Measurements from ENCODE around the gene CDK14.

CDK14 gene

GRCh38 chr7:90749262-90749661, 153.1 kb downstream of the CDK14 start:
- Histone ChIP-seq H3K79me1 (ENCODE audit: low read length) (no peaks in the 10 kb centered on the region), H2AK5ac (ENCODE audit: low read length) (no peak overlapping the region), H2BK12ac (ENCODE audit: low read length) (no peak overlapping the region), H2BK120ac (ENCODE audit: insufficient read depth, low read length, poor library complexity) (no peak overlapping the region), H3K23ac (ENCODE audit: low read length) (no peak overlapping the region), H3K4ac (ENCODE audit: low read depth, low read length) (no peak overlapping the region), H3K4me3 (ENCODE audit: low read depth, low read length) (no peak overlapping the region), H3K36me3 (ENCODE audit: control insufficient read depth in 1 of 2, insufficient read depth in 2 of 2, low read length in 2 of 2) (no peaks in the 10 kb centered on the region), H3K9ac (ENCODE audit: low read length) (no peak overlapping the region), H3K79me2 (ENCODE audit: control insufficient read depth, insufficient read depth, low read length, poor library complexity) (no peaks in the 10 kb centered on the region), H2BK5ac (ENCODE audit: low read depth, low read length, poor library complexity) (no peak overlapping the region), H3K14ac (ENCODE audit: low read length) (no peak overlapping the region), H2AFZ (ENCODE audit: insufficient read depth, low read length, poor library complexity) (no peak overlapping the region), H3K27me3 (ENCODE audit: insufficient read depth, low read length) (no peaks in the 10 kb centered on the region), H3K9me3 (ENCODE audit: insufficient read depth, low read depth, low read length) (no peaks in the 10 kb centered on the region), H4K91ac (ENCODE audit: low read depth, low read length) (no peak overlapping the region), H3K4me2 (ENCODE audit: low read length) (no peak overlapping the region), H4K12ac (ENCODE audit: low read depth, low read length) (no peak overlapping the region), H4K8ac (ENCODE audit: low read depth, low read length) (no peak overlapping the region), H3K4me1 (ENCODE audit: control insufficient read depth in 1 of 2, insufficient read depth in 2 of 2, low read length in 2 of 2) (no peaks in the 10 kb centered on the region), H3K18ac (ENCODE audit: low read length) (no peak overlapping the region), H3K27ac (ENCODE audit: low read depth, low read length) (no peak overlapping the region)
- no peak for DNase-seq

GRCh38 chr7:90749774-90750173, 153.7 kb downstream of the CDK14 start:
- H2AK5ac ChIP-seq (ENCODE audit: low read length) = no peak overlapping the region
- H2AFZ ChIP-seq (ENCODE audit: insufficient read depth, low read length, poor library complexity) = no peak overlapping the region
- H2BK5ac ChIP-seq (ENCODE audit: low read depth, low read length, poor library complexity) = no peak overlapping the region
- no peak overlapping the region for H4K12ac ChIP-seq (ENCODE audit: low read depth, low read length)
- no peak overlapping the region for H3K4me3 ChIP-seq (ENCODE audit: low read depth, low read length)
- no peaks in the 10 kb centered on the region for H3K36me3 ChIP-seq (ENCODE audit: control insufficient read depth in 1 of 2, insufficient read depth in 2 of 2, low read length in 2 of 2)
- no peaks in the 10 kb centered on the region for H3K79me2 ChIP-seq (ENCODE audit: control insufficient read depth, insufficient read depth, low read length, poor library complexity)
- no peak overlapping the region for H4K91ac ChIP-seq (ENCODE audit: low read depth, low read length)
- H3K27me3 ChIP-seq (ENCODE audit: insufficient read depth, low read length) = no peaks in the 10 kb centered on the region
- no peak for DNase-seq
- H2BK12ac ChIP-seq (ENCODE audit: low read length) = no peak overlapping the region
- H3K79me1 ChIP-seq (ENCODE audit: low read length) = no peaks in the 10 kb centered on the region
- no peak overlapping the region for H2BK120ac ChIP-seq (ENCODE audit: insufficient read depth, low read length, poor library complexity)
- H3K27ac ChIP-seq (ENCODE audit: low read depth, low read length) = no peak overlapping the region
- H3K4me1 ChIP-seq (ENCODE audit: control insufficient read depth in 1 of 2, insufficient read depth in 2 of 2, low read length in 2 of 2) = no peaks in the 10 kb centered on the region
- no peaks in the 10 kb centered on the region for H3K9me3 ChIP-seq (ENCODE audit: insufficient read depth, low read depth, low read length)
- H3K23ac ChIP-seq (ENCODE audit: low read length) = no peak overlapping the region
- no peak overlapping the region for H3K9ac ChIP-seq (ENCODE audit: low read length)
- H3K18ac ChIP-seq (ENCODE audit: low read length) = no peak overlapping the region
- no CpG with 5 or more reads among the region's 1 CpG for WGBS (ENCODE audit: extremely low coverage, insufficient coverage, insufficient read length)
- H3K4ac ChIP-seq (ENCODE audit: low read depth, low read length) = no peak overlapping the region
- H3K14ac ChIP-seq (ENCODE audit: low read length) = no peak overlapping the region
- no peak overlapping the region for H3K4me2 ChIP-seq (ENCODE audit: low read length)
- no peak overlapping the region for H4K8ac ChIP-seq (ENCODE audit: low read depth, low read length)

- Histone ChIP-seq H2AK5ac (ENCODE audit: low read length) (no peak overlapping the region), H2BK5ac (ENCODE audit: low read depth, low read length, poor library complexity) (no peak overlapping the region), H3K9ac (ENCODE audit: low read length) (no peak overlapping the region), H3K36me3 (ENCODE audit: control insufficient read depth in 1 of 2, insufficient read depth in 2 of 2, low read length in 2 of 2) (no peaks in the 10 kb centered on the region), H3K4me1 (ENCODE audit: control insufficient read depth in 1 of 2, insufficient read depth in 2 of 2, low read length in 2 of 2) (no peaks in the 10 kb centered on the region), H4K12ac (ENCODE audit: low read depth, low read length) (no peak overlapping the region), H2BK120ac (ENCODE audit: insufficient read depth, low read length, poor library complexity) (no peak overlapping the region), H3K27ac (ENCODE audit: low read depth, low read length) (no peak overlapping the region), H4K8ac (ENCODE audit: low read depth, low read length) (no peak overlapping the region), H3K4me2 (ENCODE audit: low read length) (no peak overlapping the region), H3K23ac (ENCODE audit: low read length) (no peak overlapping the region), H3K4me3 (ENCODE audit: low read depth, low read length) (no peak overlapping the region), H3K18ac (ENCODE audit: low read length) (no peak overlapping the region), H3K9me3 (ENCODE audit: insufficient read depth, low read depth, low read length) (no peaks in the 10 kb centered on the region), H2BK12ac (ENCODE audit: low read length) (no peak overlapping the region), H4K91ac (ENCODE audit: low read depth, low read length) (no peak overlapping the region), H3K14ac (ENCODE audit: low read length) (no peak overlapping the region), H3K27me3 (ENCODE audit: insufficient read depth, low read length) (no peaks in the 10 kb centered on the region), H3K4ac (ENCODE audit: low read depth, low read length) (no peak overlapping the region), H3K79me1 (ENCODE audit: low read length) (no peaks in the 10 kb centered on the region), H2AFZ (ENCODE audit: insufficient read depth, low read length, poor library complexity) (no peak overlapping the region), H3K79me2 (ENCODE audit: control insufficient read depth, insufficient read depth, low read length, poor library complexity) (no peaks in the 10 kb centered on the region)
- DNase-seq = no peak
- WGBS (ENCODE audit: extremely low coverage, insufficient coverage, insufficient read length) = no CpG with 5 or more reads among the region's 1 CpG
These were observed 155.5 kb downstream of the CDK14 start for GRCh38 chr7:90751595-90751994.

- Histone ChIP-seq H3K4me1 (ENCODE audit: control insufficient read depth in 1 of 2, insufficient read depth in 2 of 2, low read length in 2 of 2) (no peaks in the 10 kb centered on the region), H2AK5ac (ENCODE audit: low read length) (no peak overlapping the region), H2BK5ac (ENCODE audit: low read depth, low read length, poor library complexity) (no peak overlapping the region), H3K9ac (ENCODE audit: low read length) (no peak overlapping the region), H3K14ac (ENCODE audit: low read length) (no peak overlapping the region), H3K4me2 (ENCODE audit: low read length) (no peak overlapping the region), H3K18ac (ENCODE audit: low read length) (no peak overlapping the region), H3K4ac (ENCODE audit: low read depth, low read length) (no peak overlapping the region), H2BK120ac (ENCODE audit: insufficient read depth, low read length, poor library complexity) (no peak overlapping the region), H3K79me2 (ENCODE audit: control insufficient read depth, insufficient read depth, low read length, poor library complexity) (no peaks in the 10 kb centered on the region), H2AFZ (ENCODE audit: insufficient read depth, low read length, poor library complexity) (no peak overlapping the region), H3K36me3 (ENCODE audit: control insufficient read depth in 1 of 2, insufficient read depth in 2 of 2, low read length in 2 of 2) (no peaks in the 10 kb centered on the region), H4K12ac (ENCODE audit: low read depth, low read length) (no peak overlapping the region), H3K79me1 (ENCODE audit: low read length) (no peaks in the 10 kb centered on the region), H2BK12ac (ENCODE audit: low read length) (no peak overlapping the region), H3K9me3 (ENCODE audit: insufficient read depth, low read depth, low read length) (no peaks in the 10 kb centered on the region), H4K91ac (ENCODE audit: low read depth, low read length) (no peak overlapping the region), H3K27me3 (ENCODE audit: insufficient read depth, low read length) (no peaks in the 10 kb centered on the region), H3K23ac (ENCODE audit: low read length) (no peak overlapping the region), H3K27ac (ENCODE audit: low read depth, low read length) (no peak overlapping the region), H3K4me3 (ENCODE audit: low read depth, low read length) (no peak overlapping the region), H4K8ac (ENCODE audit: low read depth, low read length) (no peak overlapping the region)
- no peak for DNase-seq
- WGBS (ENCODE audit: extremely low coverage, insufficient coverage, insufficient read length) = no CpG with 5 or more reads among the region's 1 CpG
These were observed 155.9 kb downstream of the CDK14 start for GRCh38 chr7:90752051-90752450.
